HG02885 (cell line): ENCODE measurements around the gene ZSWIM3.
A peak's percentile ranks its signal among the peaks of the same experiment; 100 is the strongest.

ENCODE experiments used
- ATAC-seq: cut with Tn5 transposase; IDR thresholded peaks from one replicate; pipeline ENCODE4 v1.9.1; 2021; ENCODE audit warnings: mild to moderate bottlenecking; ENCODE audit not compliant: unreplicated experiment, poor library complexity

ZSWIM3 gene

DNA sequence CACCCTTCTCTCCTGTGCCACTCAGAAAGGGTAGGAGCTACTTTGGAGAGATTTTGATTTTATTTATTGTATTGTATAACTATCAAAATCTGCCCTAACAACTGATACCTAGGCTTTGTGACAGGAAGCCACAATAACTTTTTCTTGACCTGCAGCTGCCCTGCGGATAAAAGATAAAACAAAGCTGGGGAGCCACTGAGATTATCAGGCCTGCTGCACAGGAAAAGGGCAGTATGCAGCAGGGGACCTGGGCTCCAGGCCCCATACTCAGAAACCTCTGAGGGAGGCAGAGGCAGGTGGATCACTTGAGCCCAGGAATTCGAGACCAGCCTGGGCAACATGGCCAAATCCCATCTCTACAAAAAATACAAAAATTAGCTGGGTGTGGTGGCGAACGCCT, 24.8 kb upstream of the ZSWIM3 start:
- ATAC-seq, result no peak

- ATAC-seq, result no peak
These were observed 24.2 kb upstream of the ZSWIM3 start, which contains the start of gene SNX21 for GRCh38 chr20:45833030-45833882. TSS of gene SNX21 (plus strand) at chr20:45833799. CDS start at chr20:45833920, 121 bp downstream.

DNA sequence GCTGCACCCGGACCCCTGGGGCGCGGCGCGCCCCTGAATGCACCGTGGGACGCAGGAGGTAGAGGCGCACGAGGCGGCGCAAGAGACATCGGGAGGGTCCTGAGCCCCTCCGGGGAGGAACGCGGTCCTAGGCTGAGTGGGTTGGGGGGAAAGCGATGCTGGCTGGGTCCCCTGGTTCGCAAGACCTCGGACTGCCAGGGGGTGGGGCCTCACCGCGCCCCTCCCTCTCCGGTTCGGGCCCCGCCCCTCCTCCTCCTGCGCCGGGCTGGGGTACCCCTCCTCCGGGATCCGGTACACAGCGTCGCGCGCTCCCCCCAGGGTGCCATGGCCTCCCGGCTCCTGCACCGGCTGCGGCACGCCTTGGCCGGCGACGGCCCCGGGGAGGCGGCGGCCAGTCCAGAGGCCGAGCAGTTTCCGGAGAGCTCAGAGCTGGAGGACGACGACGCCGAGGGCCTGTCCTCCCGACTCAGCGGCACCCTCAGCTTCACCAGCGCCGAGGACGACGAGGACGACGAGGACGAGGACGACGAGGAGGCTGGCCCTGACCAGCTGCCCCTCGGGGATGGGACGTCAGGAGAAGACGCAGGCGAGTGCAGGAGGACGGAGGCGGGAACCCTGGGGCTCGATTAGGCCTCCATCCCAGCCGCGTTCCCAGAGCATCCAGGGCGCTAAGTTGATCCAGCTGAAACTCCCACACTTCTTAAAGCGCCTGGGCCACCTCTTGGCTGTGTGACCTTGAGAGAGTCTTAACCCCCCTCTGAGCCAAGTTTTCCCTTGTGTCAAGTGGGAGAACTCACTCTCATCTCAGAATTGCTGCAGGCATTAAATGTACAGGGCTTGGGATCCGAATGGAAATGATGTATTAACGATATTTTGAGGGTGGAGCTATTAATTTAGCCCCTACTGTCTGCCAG, 23.3 kb upstream of the ZSWIM3 start:
- ATAC-seq, result no peak

DNA sequence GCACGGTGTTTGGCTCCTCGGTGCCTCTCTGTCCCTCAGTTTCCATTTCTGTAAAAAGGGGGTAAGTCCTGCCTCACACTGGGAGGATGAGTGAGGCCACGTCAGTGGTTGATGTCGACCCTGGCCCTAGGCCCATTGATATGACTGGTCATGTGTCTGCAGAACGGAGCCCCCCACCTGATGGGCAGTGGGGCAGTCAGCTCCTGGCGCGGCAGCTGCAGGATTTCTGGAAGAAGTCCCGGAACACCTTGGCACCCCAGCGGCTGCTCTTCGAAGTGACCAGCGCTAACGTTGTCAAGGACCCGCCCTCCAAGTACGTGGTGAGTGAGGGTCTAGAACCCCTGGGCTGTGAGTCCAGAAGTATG, 22.6 kb upstream of the ZSWIM3 start:
- no peak for ATAC-seq

DNA sequence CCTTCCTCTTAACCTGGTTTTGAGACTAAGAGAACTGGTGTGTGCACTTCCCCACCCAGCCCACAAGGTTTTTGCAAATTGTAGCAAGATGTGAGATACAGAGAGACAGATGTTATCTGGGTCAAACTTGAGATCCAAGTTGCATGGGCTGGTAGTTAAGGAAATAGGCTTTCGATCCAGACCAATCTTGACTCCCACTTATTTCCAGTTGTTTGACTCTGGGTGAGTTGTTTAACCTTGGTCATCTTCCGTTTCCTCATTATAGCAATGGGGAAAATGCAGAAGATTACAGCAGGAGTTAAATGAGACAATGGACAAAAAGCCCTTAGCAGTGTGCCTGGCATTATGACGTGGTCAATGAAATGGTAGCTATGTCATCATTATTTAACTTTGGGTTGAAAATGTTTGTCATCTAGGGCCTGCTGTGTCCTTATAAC, 22.1 kb upstream of the ZSWIM3 start:
- no peak for ATAC-seq

DNA sequence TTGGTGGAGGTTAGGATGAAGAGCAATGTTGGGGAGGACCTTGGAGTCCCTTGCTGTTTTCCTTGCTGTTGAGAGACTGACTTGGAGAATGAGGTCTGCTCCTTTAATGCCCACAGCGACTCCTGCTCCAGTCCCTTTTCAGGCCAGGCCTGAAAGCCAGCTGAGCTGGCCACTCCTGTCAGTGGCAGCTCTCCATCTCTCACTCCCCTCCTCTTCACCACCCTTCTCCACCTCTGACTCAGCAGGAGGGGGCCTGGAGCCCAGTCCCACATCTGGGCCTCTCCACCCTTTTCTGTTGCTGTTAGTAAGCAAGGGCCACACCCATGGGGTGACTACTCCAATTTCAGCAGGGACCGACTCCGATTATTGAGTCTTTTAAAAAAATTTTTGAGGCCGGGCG, 21.6 kb upstream of the ZSWIM3 start:
- no peak for ATAC-seq

- ATAC-seq, result no peak
These were observed 20.6 kb upstream of the ZSWIM3 start for GRCh38 chr20:45836841-45837240.

DNA sequence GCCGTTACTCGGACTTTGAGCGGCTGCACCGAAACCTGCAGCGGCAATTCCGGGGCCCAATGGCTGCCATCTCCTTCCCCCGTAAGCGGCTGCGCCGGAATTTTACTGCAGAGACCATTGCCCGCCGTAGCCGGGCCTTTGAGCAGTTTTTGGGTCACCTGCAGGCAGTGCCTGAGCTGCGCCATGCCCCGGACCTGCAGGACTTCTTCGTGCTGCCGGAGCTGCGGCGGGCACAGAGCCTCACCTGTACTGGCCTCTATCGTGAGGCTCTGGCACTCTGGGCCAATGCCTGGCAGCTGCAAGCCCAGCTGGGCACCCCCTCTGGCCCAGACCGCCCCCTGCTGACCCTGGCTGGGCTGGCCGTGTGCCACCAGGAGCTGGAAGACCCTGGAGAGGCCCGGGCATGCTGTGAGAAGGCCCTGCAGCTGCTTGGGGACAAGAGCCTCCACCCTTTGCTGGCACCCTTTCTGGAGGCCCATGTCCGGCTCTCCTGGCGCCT, 16.7 kb upstream of the ZSWIM3 start:
- no peak for ATAC-seq

DNA sequence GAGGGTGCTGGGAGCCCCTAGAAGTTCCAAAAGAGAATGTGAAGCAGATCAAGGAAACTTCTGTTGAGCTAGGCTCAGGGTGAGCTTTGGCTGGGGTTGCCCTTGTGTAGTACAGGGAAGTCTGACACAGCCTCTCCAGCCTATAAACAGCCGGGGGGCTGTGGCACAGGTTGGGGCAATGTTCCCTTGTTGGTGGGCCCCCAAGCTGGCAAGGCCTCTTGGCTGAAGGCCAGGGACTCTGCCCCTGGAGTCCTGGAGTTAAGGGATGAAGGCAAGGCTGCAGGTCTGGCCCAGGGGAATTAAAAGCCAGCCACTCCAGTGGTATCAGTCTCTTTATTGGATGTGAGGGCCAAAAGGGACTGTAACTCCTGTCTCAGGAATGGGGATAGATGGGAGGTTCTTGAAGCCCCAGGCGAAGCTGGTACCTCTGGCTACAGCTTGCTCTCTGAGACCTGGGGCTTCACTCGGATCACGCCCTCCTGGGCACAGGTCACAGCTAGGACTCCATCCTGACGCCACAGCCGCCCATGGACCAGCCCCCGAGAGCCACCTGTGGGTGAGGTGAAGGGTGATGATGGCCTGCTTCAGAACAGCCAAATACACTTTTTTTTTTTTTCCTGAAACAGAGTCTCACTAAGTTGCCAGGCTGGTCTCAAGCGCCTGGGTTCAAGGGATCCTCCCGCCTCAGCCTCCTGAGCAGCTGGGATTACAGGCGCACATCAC, 15.8 kb upstream of the ZSWIM3 start:
- ATAC-seq, result no peak

DNA sequence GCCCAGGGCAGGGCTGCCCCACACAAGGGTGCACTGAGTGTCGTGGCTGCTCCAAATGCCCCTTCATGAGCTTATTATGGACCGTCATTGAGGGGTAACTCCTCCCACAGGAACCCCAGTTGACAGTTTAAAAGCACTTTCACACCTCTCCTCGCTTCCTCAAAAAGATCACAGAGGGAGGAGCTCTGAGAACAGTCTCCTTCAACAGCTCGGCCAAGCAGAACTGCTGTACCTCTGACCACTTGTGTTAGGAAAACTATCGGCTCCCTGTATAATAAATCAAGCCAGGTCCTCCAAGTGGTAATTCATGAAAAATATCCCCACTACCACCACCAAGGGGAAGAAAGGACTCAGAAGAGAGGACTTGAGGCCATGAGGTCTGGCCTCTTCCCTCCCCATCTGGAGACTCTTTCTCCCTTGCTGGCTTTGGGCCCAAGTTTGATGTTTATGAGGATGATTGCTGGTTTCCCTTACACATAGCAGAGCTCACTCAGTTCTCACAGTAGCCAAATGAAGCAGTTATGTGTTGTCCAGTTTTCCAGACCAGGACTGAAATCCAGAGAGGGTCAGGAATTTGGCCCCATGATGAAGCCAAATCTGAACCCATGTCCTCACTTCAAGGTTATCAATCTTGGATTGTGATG, 15.1 kb upstream of the ZSWIM3 start:
- ATAC-seq, result no peak

DNA sequence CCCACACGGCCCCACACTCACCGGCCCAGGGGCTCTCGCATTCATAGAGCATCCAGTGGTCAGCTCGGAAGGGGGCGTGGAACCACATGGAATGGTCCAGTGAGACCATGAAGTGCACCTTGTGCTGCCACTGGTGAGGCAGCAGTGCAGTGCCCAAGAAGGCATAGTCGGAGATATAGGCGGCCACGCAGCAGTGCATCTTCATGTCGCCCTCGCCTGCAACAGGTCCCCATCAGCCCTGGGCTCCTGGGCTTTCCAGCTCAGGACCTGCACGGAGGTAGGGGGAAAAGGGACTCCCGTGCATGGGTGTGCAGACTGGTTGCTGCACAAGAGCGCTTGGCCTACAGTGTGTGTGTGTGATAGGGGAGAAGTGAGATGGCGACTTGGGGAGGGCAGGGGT, 13.9 kb upstream of the ZSWIM3 start:
- no peak for ATAC-seq

GRCh38 chr20:45845452-45845851, 12.0 kb upstream of the ZSWIM3 start:
- no peak for ATAC-seq

DNA sequence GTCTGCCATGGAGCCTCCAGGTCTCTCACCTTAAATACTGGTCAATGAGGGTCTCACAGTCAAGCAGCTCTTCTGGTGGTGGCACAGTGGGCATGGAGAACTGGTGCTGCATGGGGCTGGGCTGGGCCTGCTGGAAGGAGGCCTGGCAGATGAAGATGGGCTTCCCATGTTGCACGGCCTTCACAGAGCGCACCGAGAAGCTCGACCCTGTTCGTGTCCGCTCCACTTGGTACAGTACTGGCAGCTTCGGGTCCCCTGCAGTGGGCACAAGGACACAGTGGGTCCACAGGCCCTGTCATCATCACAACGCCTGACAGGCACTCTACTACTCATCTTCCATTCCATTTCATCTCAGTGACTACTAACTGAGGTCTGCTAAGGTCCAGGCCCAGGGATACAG, 9.0 kb upstream of the ZSWIM3 start:
- no peak for ATAC-seq

- ATAC-seq, result no peak
These were observed 8.3 kb upstream of the ZSWIM3 start for GRCh38 chr20:45848969-45849582.

- no peak for ATAC-seq
These were observed 7.2 kb upstream of the ZSWIM3 start for GRCh38 chr20:45850238-45850637.

DNA sequence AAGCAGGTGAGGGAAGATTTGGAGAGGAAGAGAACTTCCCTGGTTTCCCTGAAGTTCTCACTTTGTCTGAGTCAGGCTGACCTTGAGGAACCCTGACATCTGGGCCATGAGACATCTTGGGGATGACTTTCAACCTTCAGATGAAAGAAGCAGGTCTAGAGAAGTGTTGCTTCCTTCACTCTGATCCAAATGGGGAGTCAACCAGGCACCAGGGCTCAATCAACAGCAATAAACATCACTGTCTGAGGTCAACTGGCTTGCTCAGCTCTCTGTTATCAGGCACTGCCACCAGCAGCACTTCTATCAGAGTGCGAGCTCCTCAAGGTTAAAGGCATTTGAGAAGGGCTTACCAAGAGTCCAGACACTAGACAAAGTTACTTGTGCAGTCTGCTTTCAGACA, 6.5 kb upstream of the ZSWIM3 start:
- ATAC-seq, result no peak

GRCh38 chr20:45851501-45851900, 5.9 kb upstream of the ZSWIM3 start:
- ATAC-seq, result no peak

- no peak for ATAC-seq
These were observed 5.1 kb upstream of the ZSWIM3 start for GRCh38 chr20:45852326-45852725.

DNA sequence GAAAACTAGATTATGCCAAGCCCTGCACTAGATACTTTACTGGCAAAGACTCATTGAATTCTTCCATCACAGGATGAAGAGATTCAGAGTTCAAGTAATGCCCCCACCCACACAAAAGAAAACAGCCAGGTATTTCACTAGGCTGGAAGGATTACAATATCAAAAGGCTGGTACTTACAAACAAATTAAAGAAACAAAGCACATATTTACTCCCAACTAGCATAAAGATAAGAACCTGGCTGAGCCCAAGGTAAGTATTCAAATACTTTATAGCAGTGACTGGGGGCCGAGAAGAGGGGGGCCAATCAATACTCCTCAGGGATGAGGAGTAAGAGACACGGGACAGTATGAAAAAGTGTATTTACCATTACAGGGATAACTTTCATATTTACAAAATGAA, 3.9 kb upstream of the ZSWIM3 start:
- no peak for ATAC-seq

- peak; percentile 20 for ATAC-seq
These were observed 435 bp downstream of the ZSWIM3 start for GRCh38 chr20:45857882-45858216.
